GM08714 (cell line): ENCODE results near the gene GALNT7.

ENCODE experiments used
- H3K4me3 ChIP-seq: fragments of 200-500 bp; sonication (Bioruptor generic); 2 replicates; pipeline ENCODE4 v1.5.1; 2014; ENCODE audit warnings: mild to moderate bottlenecking, low read length, inconsistent platforms
- ZNF274 ChIP-seq: IDR thresholded peaks from 2 replicates; pipeline ENCODE4 v1.6.1; 2012; ENCODE audit warnings: mild to moderate bottlenecking, low read depth, low read length

The GALNT7 gene

GRCh38 chr4:173288296-173288695, 119.7 kb downstream of the GALNT7 start:
- TF ChIP-seq ZNF274 = no peak
- no peak overlapping the region for H3K4me3 ChIP-seq

GRCh38 chr4:173288698-173289352, 120.2 kb downstream of the GALNT7 start:
- no peak for TF ChIP-seq ZNF274
- no peak overlapping the region for H3K4me3 ChIP-seq

DNA sequence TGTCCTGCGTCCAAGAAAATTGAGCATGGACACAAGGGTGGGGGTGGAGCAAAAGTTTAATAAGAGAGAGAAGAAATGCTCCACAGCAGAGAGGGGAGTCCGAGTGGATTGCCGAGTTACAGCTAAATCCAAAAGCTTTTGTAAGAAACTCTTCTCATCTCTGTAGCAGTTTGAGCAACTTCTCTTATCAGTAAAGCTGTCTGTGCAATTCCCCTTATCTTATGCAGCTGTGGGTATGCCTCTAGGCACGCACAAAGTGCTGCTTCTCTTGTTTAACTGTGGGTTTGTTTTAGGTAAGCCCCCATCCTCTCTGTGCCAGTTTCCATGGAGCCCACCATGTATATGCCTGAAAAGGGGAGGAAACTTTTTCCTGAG, 120.7 kb downstream of the GALNT7 start:
- no peak overlapping the region for H3K4me3 ChIP-seq
- TF ChIP-seq ZNF274 = no peak

DNA sequence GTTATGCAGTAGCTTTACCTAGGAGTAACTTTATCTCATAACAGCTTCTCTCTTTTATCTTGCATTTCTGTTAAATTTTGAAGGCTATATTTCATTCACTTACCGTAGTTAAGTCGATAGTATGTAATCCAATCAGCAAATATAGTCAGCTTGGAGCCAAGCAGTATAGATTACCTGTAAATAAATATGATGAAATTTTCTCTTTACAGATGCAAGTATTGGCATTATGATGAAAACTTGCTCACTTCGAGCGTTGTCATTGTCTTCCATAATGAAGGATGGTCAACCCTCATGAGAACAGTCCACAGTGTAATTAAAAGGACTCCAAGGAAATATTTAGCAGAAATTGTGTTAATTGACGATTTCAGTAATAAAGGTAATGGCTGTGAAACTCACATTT, 123.3 kb downstream of the GALNT7 start:
- no peak for TF ChIP-seq ZNF274
- H3K4me3 ChIP-seq = no peak overlapping the region

DNA sequence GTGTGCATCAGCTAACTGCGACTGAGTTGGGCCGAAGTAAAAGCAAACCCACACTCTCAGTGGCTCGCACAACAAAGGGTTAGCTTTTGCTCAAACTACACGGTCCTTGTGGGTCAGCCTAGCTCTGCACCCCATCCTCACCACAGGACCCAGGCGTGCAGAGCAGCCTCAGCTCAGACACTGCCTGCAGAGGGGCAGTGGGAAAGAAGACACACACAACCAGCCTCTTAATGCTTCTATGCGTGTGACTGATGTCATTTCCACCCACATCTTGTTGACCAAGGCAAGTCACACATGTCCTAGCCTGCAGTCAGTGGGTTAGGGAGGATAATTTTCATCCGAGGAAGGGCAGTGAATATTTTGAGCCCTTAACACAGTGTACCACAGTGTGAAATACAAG, 125.1 kb downstream of the GALNT7 start:
- no peak for TF ChIP-seq ZNF274
- H3K4me3 ChIP-seq = no peak overlapping the region

DNA sequence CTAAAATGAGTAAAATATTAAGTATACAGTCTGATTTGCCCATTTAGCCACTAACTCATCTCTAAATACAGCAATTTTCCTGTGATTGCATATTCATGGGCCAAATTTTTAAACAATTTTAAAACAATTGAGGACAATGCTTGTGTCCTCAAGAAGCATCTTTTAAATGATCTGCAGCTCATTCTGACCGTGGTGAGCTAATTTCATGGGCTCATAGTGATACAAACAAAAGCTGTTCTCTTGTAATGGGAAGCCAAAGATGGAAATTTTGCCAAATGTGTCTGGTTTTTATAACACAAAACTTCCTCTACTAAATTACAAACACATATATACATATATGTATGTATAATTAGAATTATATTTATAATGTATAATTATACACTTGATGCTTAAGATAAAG, 125.8 kb downstream of the GALNT7 start:
- no peak overlapping the region for H3K4me3 ChIP-seq
- no peak for TF ChIP-seq ZNF274

- H3K4me3 ChIP-seq = no peak overlapping the region
- no peak for TF ChIP-seq ZNF274
These were observed 133.0 kb downstream of the GALNT7 start for GRCh38 chr4:173301518-173302201.

DNA sequence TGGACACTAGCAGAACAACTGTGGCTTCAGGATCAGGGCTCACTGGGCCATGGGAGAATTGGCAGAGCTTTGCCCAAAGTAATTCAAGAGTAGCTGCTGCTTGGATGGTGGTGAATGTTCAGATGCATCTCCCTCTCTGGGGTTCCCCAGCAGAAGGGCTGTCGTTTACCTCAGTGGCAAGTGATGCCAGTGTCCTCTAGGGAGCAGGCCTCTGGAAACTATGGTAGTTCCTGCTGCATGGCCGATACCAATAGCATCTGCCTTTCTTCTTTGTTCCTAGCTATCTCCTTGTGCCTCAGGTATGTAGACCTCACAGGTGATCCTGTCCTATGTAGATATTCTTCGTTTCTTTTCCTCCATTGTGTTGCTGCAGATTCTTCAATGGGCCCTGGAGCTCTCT, 139.2 kb downstream of the GALNT7 start:
- H3K4me3 ChIP-seq = no peak overlapping the region
- no peak for TF ChIP-seq ZNF274

- no peak overlapping the region for H3K4me3 ChIP-seq
- TF ChIP-seq ZNF274 = no peak
These were observed 142.8 kb downstream of the GALNT7 start for GRCh38 chr4:173311368-173311767.

- no peak overlapping the region for H3K4me3 ChIP-seq
- no peak for TF ChIP-seq ZNF274
These were observed 146.1 kb downstream of the GALNT7 start for GRCh38 chr4:173314715-173315114.

DNA sequence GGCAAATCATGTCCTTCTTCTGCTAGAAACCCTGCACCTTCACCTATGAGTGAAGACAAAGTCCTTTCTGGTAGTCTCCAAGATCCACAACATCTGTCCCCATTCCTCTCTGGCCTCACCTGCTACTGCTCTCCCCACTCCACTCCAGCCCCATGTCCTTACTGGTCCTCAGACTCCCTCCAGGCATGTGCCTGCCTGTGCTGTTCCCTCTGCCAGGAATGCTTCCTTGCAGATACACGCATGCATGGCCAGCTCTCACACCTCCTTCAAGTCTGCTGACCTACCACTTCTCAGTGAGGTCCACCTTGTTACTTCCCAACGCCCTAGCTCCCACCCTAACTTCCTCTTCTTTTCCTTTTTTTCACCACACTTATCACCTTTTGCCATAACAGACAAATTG, 147.4 kb downstream of the GALNT7 start:
- TF ChIP-seq ZNF274 = no peak

DNA sequence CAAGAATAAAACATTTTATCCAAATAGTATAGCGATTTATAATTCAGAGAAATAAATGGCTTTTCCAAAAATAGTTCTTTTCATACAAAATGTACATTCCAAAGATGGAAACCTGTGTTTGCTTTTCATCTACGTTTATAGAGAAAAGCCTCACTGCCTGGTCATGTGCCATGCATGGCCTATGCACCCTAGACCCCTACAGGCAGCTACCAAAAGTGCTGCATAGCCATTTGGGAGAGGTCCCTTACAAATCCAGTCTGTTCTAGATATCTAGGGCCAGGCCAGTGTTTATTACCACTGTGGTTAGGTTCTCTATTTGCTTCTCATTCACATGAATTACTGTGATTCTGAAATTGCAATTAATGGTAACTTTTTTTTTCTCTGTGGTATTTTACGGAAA, 148.4 kb downstream of the GALNT7 start:
- TF ChIP-seq ZNF274 = no peak
- no peak overlapping the region for H3K4me3 ChIP-seq

More for the DNA sequence above, 147.4 kb downstream of the GALNT7 start:
- H3K4me3 ChIP-seq = no peak overlapping the region

DNA sequence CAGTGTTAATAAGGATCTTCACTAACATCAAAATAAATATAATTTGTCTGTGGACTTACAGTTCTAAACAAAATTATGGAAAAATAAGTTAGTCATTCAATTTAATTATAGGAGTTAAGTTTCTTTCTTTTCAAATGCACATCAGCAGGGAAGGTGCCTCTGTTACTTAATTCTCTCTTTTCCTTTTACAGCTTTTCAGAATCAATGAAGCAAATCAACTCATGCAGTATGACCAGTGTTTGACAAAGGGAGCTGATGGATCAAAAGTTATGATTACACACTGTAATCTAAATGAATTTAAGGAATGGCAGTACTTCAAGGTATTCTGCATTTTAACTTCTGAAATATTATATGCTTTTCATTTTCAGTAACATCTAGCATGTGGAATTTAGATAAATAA, 149.6 kb downstream of the GALNT7 start:
- TF ChIP-seq ZNF274 = no peak

DNA sequence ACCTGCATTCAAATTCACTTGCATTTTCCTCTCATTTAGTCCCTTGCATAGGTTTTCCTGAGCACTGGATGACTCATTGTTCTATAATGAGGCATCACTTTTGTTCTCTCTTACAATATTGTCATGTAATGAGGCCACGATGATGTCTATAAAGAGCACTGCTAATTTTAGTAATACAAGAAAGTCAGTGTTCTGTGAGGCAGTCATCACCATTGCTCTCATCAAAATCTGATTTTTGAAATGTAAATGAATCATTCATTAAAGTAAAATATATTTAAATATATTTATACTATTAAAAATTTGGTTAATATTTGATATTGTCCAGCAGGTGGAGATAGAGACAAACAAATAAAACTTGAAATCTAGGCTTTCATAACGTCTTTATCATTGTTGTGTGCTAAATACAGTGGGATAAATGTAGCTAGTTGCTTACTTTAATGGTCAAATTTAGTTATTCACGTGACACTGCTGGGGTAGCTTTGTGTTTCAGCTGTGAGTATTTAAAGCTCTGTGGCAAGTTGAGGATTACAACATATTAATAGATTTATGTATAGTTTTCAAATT, 150.1 kb downstream of the GALNT7 start:
- TF ChIP-seq ZNF274 = no peak
- no peak overlapping the region for H3K4me3 ChIP-seq

More for the DNA sequence above, 149.6 kb downstream of the GALNT7 start:
- H3K4me3 ChIP-seq = no peak overlapping the region

GRCh38 chr4:173319696-173320095, 151.1 kb downstream of the GALNT7 start:
- TF ChIP-seq ZNF274 = no peak
- no peak overlapping the region for H3K4me3 ChIP-seq

DNA sequence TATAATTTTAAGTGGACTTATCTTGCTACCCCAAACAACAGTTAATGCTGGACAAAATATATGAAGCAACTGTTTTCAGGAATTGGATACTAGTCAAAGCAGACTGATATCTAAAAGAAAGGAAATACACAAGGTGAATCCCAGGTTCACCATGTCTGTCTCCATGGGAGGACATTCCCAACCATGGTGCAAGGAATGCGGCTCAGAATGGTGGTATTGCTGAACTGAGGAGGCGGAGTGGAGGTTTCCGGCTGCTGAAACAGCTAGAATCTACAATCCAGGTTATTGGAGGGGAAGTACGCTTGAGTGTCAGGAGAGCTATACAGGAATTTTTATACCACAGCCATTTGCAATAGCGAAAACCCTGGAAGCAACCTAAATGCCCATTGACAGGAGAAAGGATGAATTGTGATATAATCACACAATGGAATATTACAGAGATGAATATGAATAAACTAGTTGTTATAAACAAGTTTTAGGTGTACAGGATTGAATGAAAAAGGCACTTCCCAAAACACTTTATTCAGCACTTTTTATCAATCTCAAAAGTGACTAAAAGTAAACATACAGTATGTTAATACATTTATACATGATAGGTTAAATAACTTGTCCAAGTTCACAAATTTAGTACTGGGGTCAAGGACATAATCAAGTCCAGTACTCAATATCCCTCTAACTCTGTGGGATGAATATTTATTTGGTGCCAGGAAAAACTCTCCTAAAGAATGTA, 156.6 kb downstream of the GALNT7 start:
- no peak for TF ChIP-seq ZNF274
- H3K4me3 ChIP-seq = no peak overlapping the region
